Astrocyte (in vitro differentiated cells and primary cell): ENCODE data around the gene FSTL4. TPM values are rescaled to one million over a fixed set of nuclear protein-coding genes. Genes with fewer than 3 reads are reported as not detected.

Experiments used
- DNase-seq: peaks from one replicate; pipeline ENCODE4 v3.0.0-alpha.2; 2010; ENCODE audit warnings: low read depth
- FAIRE-seq: peaks from 2 replicates; lab custom pipeline; 2011; peaks lifted over from hg19 to GRCh38; lab: Jason Lieb, UNC
- H2AFZ ChIP-seq: 2 replicates; pipeline ENCODE4 v1.6.0; 2012; ENCODE audit warnings: low read depth, low read length, inconsistent platforms
- H3K27ac ChIP-seq: 2 replicates; pipeline ENCODE4 v1.5.1; 2011; ENCODE audit warnings: low read depth, low read length, inconsistent platforms
- H3K27me3 ChIP-seq: 2 replicates; pipeline ENCODE4 v1.6.0; 2011; ENCODE audit warnings: low read length, inconsistent platforms; ENCODE audit not compliant: insufficient read depth
- H3K36me3 ChIP-seq: 2 replicates; pipeline ENCODE4 v1.5.1; 2011; ENCODE audit warnings: low read length, inconsistent platforms; ENCODE audit not compliant: insufficient read depth
- H3K4me1 ChIP-seq: 2 replicates; pipeline ENCODE4 v1.5.1; 2011; ENCODE audit warnings: low read length, inconsistent platforms; ENCODE audit not compliant: insufficient read depth
- H3K4me2 ChIP-seq: 2 replicates; pipeline ENCODE4 v1.6.0; 2012; ENCODE audit warnings: low read length, inconsistent platforms
- H3K4me3 ChIP-seq: 2 replicates; pipeline ENCODE4 v1.5.1; 2011; ENCODE audit warnings: low read depth, mild to moderate bottlenecking, low read length, inconsistent platforms; ENCODE audit not compliant: insufficient read depth
- H3K79me2 ChIP-seq: 2 replicates; pipeline ENCODE4 v1.6.0; 2012; ENCODE audit warnings: mild to moderate bottlenecking, low read length, inconsistent platforms; ENCODE audit not compliant: insufficient read depth
- H3K9ac ChIP-seq: 2 replicates; pipeline ENCODE4 v1.6.0; 2012; ENCODE audit warnings: mild to moderate bottlenecking, low read length, inconsistent platforms
- H3K9me3 ChIP-seq: 2 replicates; pipeline ENCODE4 v1.5.1; 2012; ENCODE audit warnings: low read depth, mild to moderate bottlenecking, low read length, inconsistent platforms; ENCODE audit not compliant: insufficient read depth
- H4K20me1 ChIP-seq: 2 replicates; pipeline ENCODE4 v1.6.0; 2012; ENCODE audit warnings: low read length, inconsistent platforms; ENCODE audit not compliant: insufficient read depth
- H3K27ac Mint-ChIP-seq: one replicate; pipeline ENCODE4 v1.8.0; 2021; ENCODE audit warnings: mild to moderate bottlenecking, mixed read lengths; ENCODE audit not compliant: unreplicated experiment
- H3K27me3 Mint-ChIP-seq: one replicate; pipeline ENCODE4 v1.8.0; 2021; ENCODE audit warnings: low read depth, mixed read lengths; ENCODE audit not compliant: unreplicated experiment
- H3K36me3 Mint-ChIP-seq: one replicate; pipeline ENCODE4 v1.8.0; 2021; ENCODE audit warnings: low read depth, mixed read lengths; ENCODE audit not compliant: unreplicated experiment
- H3K4me1 Mint-ChIP-seq: one replicate; pipeline ENCODE4 v1.8.0; 2021; ENCODE audit warnings: low read depth, mixed read lengths; ENCODE audit not compliant: unreplicated experiment
- H3K4me3 Mint-ChIP-seq: one replicate; pipeline ENCODE4 v1.8.0; 2021; ENCODE audit warnings: mild to moderate bottlenecking, moderate library complexity, mixed read lengths; ENCODE audit not compliant: unreplicated experiment
- H3K9me3 Mint-ChIP-seq: one replicate; pipeline ENCODE4 v1.8.0; 2021; ENCODE audit warnings: mild to moderate bottlenecking, mixed read lengths; ENCODE audit not compliant: unreplicated experiment
- EZH2 ChIP-seq: IDR thresholded peaks from 2 replicates; pipeline ENCODE4 v1.6.1; 2012; ENCODE audit warnings: mild to moderate bottlenecking, low read length, inconsistent platforms; ENCODE audit not compliant: insufficient read depth
- total RNA-seq: library from RNA; stranded (reverse); gene quantifications from 2 replicates; pipeline ENCODE4 v1.2.1, GENCODE V29; 2021
- TF ChIP-seq, protein P1 (sequence below): IDR thresholded peaks from 2 replicates; pipeline ENCODE4 v1.5.1; 2011; ENCODE audit warnings: low read depth, mild to moderate bottlenecking, inconsistent platforms, low read length, moderate library complexity; ENCODE audit not compliant: insufficient read depth

FSTL4 gene
- total RNA-seq, 1 donor from 2014 or later, result not detected

GRCh38 chr5:133506181-133506580, 106.2 kb downstream of the FSTL4 start:
- no peak for FAIRE-seq

GRCh38 chr5:133503511-133503910, 108.8 kb downstream of the FSTL4 start:
- H2AFZ ChIP-seq, result no peak overlapping the region
- H4K20me1 ChIP-seq, result no peaks in the 10 kb centered on the region
- no peak overlapping the region for H3K4me3 ChIP-seq
- no peaks in the 10 kb centered on the region for H3K36me3 ChIP-seq
- H3K27me3 Mint-ChIP-seq, result peaks cover 62% of the 10 kb centered on the region
- H3K4me1 ChIP-seq, result no peaks in the 10 kb centered on the region
- H3K9me3 Mint-ChIP-seq, result no peaks in the 10 kb centered on the region
- no peak overlapping the region for H3K27ac ChIP-seq
- no peaks in the 10 kb centered on the region for H3K9me3 ChIP-seq
- no peak overlapping the region for H3K9ac ChIP-seq
- H3K36me3 Mint-ChIP-seq, result peaks cover 3% of the 10 kb centered on the region
- no peaks in the 10 kb centered on the region for H3K4me1 Mint-ChIP-seq
- TF ChIP-seq, protein P1, sequence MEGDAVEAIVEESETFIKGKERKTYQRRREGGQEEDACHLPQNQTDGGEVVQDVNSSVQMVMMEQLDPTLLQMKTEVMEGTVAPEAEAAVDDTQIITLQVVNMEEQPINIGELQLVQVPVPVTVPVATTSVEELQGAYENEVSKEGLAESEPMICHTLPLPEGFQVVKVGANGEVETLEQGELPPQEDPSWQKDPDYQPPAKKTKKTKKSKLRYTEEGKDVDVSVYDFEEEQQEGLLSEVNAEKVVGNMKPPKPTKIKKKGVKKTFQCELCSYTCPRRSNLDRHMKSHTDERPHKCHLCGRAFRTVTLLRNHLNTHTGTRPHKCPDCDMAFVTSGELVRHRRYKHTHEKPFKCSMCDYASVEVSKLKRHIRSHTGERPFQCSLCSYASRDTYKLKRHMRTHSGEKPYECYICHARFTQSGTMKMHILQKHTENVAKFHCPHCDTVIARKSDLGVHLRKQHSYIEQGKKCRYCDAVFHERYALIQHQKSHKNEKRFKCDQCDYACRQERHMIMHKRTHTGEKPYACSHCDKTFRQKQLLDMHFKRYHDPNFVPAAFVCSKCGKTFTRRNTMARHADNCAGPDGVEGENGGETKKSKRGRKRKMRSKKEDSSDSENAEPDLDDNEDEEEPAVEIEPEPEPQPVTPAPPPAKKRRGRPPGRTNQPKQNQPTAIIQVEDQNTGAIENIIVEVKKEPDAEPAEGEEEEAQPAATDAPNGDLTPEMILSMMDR, result no peak
- no peak for TF ChIP-seq EZH2
- no peak for DNase-seq
- no peaks in the 10 kb centered on the region for H3K79me2 ChIP-seq
- no peak overlapping the region for H3K4me2 ChIP-seq
- no peak for FAIRE-seq
- H3K4me3 Mint-ChIP-seq, result no peak overlapping the region
- no peaks in the 10 kb centered on the region for H3K27me3 ChIP-seq
- no peak overlapping the region for H3K27ac Mint-ChIP-seq

More at GRCh38 chr5:133506181-133506580, 106.2 kb downstream of the FSTL4 start:
- Mint-ChIP-seq H3K27me3 (peaks cover 50% of the 10 kb centered on the region), H3K4me3 (no peak overlapping the region), H3K36me3 (peaks cover 3% of the 10 kb centered on the region), H3K27ac (no peak overlapping the region), H3K9me3 (peaks cover under 1% of the 10 kb centered on the region), H3K4me1 (peaks cover 10% of the 10 kb centered on the region)
- Histone ChIP-seq H4K20me1 (no peaks in the 10 kb centered on the region), H3K9ac (no peak overlapping the region), H3K27me3 (no peaks in the 10 kb centered on the region), H3K36me3 (no peaks in the 10 kb centered on the region), H3K27ac (no peak overlapping the region), H3K4me3 (no peak overlapping the region), H2AFZ (no peak overlapping the region), H3K79me2 (no peaks in the 10 kb centered on the region), H3K9me3 (no peaks in the 10 kb centered on the region), H3K4me1 (no peaks in the 10 kb centered on the region), H3K4me2 (no peak overlapping the region)
- no peak for DNase-seq
- TF ChIP-seq, protein P1, result no peak
- TF ChIP-seq EZH2, result no peak

GRCh38 chr5:133499895-133500294, 112.4 kb downstream of the FSTL4 start:
- H3K9me3 Mint-ChIP-seq, result no peaks in the 10 kb centered on the region
- H3K36me3 Mint-ChIP-seq, result peaks cover 3% of the 10 kb centered on the region
- Histone ChIP-seq H3K36me3 (no peaks in the 10 kb centered on the region), H4K20me1 (no peaks in the 10 kb centered on the region), H3K27me3 (no peaks in the 10 kb centered on the region), H3K9ac (no peak overlapping the region), H2AFZ (no peak overlapping the region), H3K4me1 (no peaks in the 10 kb centered on the region), H3K79me2 (no peaks in the 10 kb centered on the region), H3K27ac (no peak overlapping the region), H3K9me3 (no peaks in the 10 kb centered on the region), H3K4me3 (no peak overlapping the region), H3K4me2 (no peak overlapping the region)
- no peak overlapping the region for H3K4me3 Mint-ChIP-seq
- no peak overlapping the region for H3K27ac Mint-ChIP-seq
- FAIRE-seq, result no peak
- no peaks in the 10 kb centered on the region for H3K4me1 Mint-ChIP-seq
- H3K27me3 Mint-ChIP-seq, result peaks cover 72% of the 10 kb centered on the region
- TF ChIP-seq, protein P1, result no peak
- TF ChIP-seq EZH2, result no peak
- no peak for DNase-seq
